NCI-H446 (cell line): Measurements from ENCODE around the gene EN2.
"Not testable (repeated sequence)": the region's sequence is repeated elsewhere in the genome, so short reads cannot be mapped to it uniquely, and the experiment has no call there.

Experiments used
- DNase-seq, 2 experiments: peaks; one replicate each; lab custom pipeline; 2025; lab: John Stamatoyannopoulos, UW

EN2 gene

DNA sequence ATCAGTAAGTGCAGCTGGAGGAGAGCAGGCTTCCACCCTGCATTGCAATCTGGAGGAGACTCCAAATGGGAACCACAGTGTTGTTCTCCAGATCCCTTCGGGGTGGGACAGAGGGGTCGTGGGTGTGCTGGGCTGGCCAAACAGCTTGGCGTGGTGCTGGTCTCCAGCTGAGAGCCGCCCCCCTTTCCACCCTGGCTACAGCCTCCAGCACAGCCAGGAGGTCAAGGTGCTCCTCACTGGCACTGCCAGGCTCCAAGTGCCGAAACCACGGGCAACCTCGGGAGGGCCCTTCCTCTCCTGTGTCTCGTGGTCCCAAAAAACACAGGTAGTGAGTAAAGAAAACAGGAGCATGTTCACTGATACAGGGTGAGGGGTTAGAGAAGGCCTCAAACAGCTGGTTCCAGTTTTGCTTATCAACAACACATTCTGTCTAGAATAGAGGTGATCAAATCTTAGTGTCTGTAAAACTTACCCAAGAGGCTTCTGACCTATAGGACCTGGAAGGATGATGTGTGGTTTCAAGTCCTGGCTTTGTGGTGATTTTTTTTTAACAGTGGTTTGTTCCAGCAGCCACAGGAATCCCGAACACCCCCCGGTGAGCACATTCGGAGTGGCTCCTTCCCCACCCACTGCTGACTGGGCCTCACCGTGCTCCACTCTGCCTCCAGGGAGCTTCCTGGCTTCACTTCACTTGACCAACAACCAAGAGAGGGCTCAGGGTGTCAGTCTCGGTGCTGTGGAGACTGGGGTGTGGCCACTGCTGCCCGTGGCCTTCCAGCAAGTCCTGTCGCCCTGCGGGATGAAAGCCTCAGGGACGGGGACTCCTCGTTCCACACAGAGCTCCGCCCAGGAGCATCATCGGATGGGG is 31.2 kb upstream of the EN2 start:
- no peak for DNase-seq

GRCh38 chr7:155427411-155428038 is 30.4 kb upstream of the EN2 start:
- no peak for DNase-seq

DNA sequence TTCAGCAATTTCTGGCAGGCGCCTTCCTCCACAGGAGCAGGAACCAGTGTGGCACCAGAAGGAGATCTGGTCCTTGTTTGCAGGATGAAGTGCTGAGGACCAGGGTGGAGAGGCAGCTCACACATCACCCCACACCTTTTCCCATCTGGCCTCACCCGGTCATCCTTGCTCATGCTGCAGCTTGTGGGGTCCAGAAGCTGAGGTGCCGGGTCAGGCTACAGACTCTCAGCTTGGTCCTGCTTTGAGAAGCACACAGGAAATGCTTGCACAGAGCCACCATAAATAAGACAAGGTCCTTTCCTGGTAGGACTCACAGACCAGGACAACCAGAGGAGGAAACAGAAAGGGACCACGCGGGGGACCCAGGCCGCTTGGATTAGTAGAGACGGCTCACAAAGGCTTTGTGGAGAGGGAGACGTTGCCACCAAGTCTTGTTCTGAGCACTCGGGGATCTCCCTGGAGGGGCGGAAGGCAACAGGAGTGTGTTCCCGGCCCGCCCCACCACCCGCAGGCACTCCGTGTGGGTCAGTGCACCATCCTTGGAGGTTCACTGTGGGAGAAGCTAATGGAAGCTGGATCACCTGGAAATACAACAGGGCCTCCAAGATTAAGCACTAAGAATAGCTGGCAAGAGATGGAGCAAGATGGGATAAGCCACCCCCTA is 29.6 kb upstream of the EN2 start:
- no peak for DNase-seq

GRCh38 chr7:155429651-155430050 is 28.3 kb upstream of the EN2 start:
- no peak for DNase-seq

DNA sequence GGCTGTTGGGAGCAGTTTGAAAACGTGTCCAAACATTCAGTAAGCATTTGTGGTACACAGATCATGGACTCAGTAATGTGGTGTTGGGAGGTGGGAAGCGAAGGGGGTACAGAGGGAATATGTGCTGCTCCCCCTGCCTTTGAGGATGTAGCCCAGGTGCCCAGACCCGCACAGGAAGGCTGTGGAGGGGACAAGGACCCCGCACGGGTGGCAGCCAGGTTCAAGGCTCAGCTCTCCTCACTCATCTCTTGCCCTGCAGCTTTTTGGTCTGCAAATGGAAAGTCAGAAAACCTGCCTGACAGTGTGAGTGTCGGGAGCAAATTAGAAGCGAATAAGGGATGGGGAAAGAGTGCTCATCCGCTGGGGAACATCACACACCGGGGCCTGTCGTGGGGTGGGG is 27.3 kb upstream of the EN2 start:
- DNase-seq = no peak

DNA sequence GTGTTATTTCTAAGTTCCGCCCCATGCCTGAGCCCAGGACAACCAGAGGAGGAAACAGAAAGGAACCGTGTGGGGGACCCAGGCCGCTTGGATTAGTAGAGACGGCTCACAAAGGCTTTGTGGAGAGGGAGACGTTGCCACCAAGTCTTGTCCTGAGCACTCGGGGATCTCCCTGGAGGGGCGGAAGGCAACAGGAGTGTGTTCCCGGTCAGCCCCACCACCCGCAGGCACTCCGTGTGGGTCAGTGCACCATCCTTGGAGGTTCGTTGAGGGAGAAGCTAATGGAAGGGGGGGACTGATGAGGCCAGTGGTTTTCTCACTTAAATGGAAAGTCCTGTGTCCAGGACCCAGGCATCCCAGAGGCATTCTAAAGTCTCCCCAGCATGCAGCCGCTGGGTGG is 26.7 kb upstream of the EN2 start:
- no peak for DNase-seq

- DNase-seq = no peak
These were observed 26.2 kb upstream of the EN2 start for GRCh38 chr7:155431711-155432110.

DNA sequence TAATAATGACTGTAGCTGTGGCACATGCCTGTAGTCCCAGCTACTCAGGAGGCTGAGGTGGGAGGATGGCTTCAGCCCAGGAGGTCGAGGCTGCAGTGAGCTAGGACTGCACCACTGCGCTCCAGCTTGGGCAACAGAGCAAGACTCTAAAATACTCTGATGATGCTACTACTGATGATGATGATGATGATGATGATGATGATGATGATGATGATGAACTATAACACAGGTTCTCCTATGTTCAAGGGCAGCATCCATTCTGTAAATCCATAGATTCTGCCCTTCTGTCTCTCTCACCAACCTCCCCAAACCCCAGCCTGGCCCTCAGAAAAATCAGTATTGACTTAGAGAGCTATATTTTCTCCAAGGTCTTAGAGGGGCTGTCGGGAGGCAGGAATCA is 22.8 kb upstream of the EN2 start:
- DNase-seq = no peak

- no peak for DNase-seq
These were observed 20.1 kb upstream of the EN2 start for GRCh38 chr7:155437836-155438235.

DNA sequence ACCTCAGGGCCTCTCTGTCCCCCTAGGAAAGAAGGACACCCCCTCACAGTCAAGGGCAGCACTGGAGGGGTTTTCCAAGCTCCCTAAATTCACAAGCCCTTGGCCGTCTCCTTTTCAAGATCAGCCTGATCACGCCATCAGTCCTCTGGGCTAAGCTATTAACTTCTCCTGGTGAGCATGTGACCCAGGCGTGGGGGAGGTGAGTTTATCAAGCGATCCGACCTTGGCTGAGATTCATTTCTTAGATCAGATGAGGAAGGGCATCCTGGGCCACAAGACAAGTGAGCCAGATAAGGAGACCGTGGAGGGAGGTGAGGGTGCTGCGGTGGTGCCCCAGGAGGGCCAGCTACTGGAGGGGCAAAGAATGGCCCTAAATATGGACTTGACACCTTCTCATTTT is 19.2 kb upstream of the EN2 start:
- DNase-seq = no peak

GRCh38 chr7:155439311-155440017 is 18.5 kb upstream of the EN2 start:
- DNase-seq = no peak

GRCh38 chr7:155440018-155440410 is 17.9 kb upstream of the EN2 start:
- no peak for DNase-seq

DNA sequence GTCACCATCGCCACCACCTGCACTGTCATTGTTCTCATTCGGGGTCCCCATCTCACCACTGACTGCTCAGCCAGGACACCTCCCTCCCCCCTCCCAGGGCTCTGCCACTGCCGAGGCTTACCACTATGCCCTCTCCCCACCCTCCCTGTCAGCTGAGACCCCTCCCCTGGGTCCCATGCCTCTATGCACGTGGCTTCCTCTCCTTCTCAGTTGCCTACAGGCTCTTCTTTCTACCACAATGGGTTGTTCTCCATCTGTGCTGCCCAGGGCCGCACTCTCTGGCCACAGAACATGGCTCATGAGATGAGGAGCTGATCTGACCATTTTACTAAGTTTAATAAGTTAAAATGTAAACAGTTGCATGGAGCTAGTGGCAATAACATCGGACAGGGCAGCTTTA is 16.1 kb upstream of the EN2 start:
- no peak for DNase-seq

DNA sequence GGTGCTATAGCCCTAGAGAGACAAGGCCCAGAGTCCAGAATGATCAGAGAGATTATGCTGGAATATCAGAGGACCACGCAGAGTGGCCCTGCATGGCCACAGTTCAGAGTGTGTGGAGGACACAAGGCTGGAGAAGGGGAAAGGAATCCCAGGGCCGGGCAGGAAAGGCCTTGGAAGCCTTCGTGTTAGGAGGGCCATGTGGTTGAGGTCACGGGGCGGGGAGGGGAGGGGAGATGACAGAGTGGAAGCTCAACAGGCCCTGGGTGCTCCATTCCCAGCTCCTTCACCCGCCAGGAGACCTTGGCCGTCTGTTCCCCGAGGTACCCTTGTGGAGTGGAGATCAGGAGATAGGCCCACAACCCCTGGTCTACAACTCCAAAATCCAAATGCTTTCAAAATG is 13.2 kb upstream of the EN2 start:
- DNase-seq = no peak

- not testable (repeated sequence) for DNase-seq
These were observed 12.3 kb upstream of the EN2 start for GRCh38 chr7:155445606-155446005.

GRCh38 chr7:155447603-155448002 is 10.3 kb upstream of the EN2 start:
- DNase-seq = no peak

DNA sequence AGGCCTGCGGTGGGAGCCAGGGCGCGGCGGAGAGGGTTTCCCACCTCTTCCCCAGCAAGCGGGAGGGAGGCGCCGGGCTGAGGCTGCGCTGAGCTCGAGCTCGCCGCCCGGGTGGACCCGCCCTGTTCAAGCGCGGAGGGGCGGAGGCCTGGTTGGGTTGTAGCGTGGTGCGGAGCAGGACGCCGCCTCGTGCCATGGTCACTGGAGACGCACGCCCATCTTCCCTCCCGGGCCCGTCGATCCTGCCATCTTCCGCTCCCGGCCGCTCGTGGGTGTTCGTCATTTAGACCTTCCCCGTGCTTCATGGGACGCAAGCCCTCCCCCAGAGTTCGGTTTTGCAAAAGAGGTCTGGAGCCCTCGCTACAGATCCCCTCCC is 9.3 kb upstream of the EN2 start:
- no peak for DNase-seq

GRCh38 chr7:155449008-155449868 is 8.7 kb upstream of the EN2 start:
- DNase-seq = no peak

DNA sequence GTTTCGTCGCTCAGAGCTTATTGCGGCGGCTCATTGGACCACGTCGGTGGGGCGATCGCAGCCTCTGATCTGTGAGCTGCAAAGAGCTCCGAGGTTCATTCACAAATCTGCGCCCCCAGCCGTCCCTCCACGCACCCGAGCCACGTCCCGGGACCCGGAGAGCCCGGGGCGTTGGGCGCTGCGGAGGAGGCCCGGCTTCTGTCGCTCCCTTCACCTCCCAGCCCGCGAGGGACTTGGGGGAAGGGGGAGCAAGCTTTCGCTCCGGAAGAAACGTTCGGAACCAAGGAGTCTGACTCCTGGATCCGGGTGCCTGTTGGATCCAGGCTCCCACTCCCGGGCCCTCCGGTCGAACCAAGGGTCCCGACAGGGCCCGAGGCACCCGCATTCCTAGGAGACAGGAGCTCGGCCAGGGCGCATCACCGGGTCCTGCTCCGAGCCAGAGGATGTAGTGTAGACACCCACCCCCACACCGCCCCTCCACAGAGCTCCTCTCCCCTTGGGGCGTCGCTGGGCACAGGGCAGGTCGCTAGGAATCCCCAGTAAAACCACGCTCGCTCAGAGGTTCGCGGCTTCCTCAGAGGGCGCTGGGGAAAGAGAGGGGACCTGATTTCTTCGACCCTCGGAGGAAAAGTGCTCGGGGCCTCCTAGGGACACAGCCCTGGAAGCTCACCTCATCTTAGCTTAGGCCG is 7.9 kb upstream of the EN2 start:
- DNase-seq = no peak

- DNase-seq = no peak
These were observed 7.4 kb upstream of the EN2 start for GRCh38 chr7:155450558-155450969.
